HG03175 (cell line): ENCODE data around the gene ESPNL.

ENCODE experiments used
- ATAC-seq: cut with Tn5 transposase; IDR thresholded peaks from one replicate; pipeline ENCODE4 v1.9.1; 2021; ENCODE audit warnings: mild to moderate bottlenecking, moderate library complexity; ENCODE audit not compliant: unreplicated experiment

ESPNL gene

GRCh38 chr2:238075397-238075796 lies 24.7 kb upstream of the ESPNL start:
- no peak for ATAC-seq

GRCh38 chr2:238077292-238077691 lies 22.8 kb upstream of the ESPNL start:
- no peak for ATAC-seq

GRCh38 chr2:238079874-238080327 lies 20.2 kb upstream of the ESPNL start:
- ATAC-seq = no peak

GRCh38 chr2:238080518-238080917 lies 19.6 kb upstream of the ESPNL start:
- ATAC-seq = no peak

- ATAC-seq = no peak
These were observed 19.0 kb upstream of the ESPNL start for GRCh38 chr2:238081150-238081549.

- ATAC-seq = no peak
These were observed 18.6 kb upstream of the ESPNL start for GRCh38 chr2:238081561-238081960.

- ATAC-seq = no peak
These were observed 18.0 kb upstream of the ESPNL start for GRCh38 chr2:238082151-238082550.

GRCh38 chr2:238082827-238083226 lies 17.3 kb upstream of the ESPNL start:
- no peak for ATAC-seq

- ATAC-seq = no peak
These were observed 16.2 kb upstream of the ESPNL start for GRCh38 chr2:238083919-238084318.

GRCh38 chr2:238084761-238085160 lies 15.4 kb upstream of the ESPNL start:
- no peak for ATAC-seq

- ATAC-seq = no peak
These were observed 14.2 kb upstream of the ESPNL start for GRCh38 chr2:238085899-238086298.

GRCh38 chr2:238087211-238087610 lies 12.9 kb upstream of the ESPNL start:
- ATAC-seq = no peak

GRCh38 chr2:238090887-238091286 lies 9.3 kb upstream of the ESPNL start:
- ATAC-seq = no peak

GRCh38 chr2:238091436-238092060 lies 8.6 kb upstream of the ESPNL start:
- no peak for ATAC-seq

- no peak for ATAC-seq
These were observed 7.6 kb upstream of the ESPNL start for GRCh38 chr2:238092486-238093035.

GRCh38 chr2:238093181-238094140 lies 6.7 kb upstream of the ESPNL start:
- no peak for ATAC-seq

GRCh38 chr2:238094438-238095022 lies 5.6 kb upstream of the ESPNL start:
- ATAC-seq = no peak

GRCh38 chr2:238095143-238095542 lies 5.0 kb upstream of the ESPNL start:
- ATAC-seq = no peak

GRCh38 chr2:238096311-238097011 lies 3.7 kb upstream of the ESPNL start:
- no peak for ATAC-seq

GRCh38 chr2:238097201-238097987 lies 2.7 kb upstream of the ESPNL start:
- no peak for ATAC-seq
